GM15510 (cell line): ENCODE data around the gene HTRA3.

Experiments used
- POLR2A ChIP-seq: IDR thresholded peaks from 3 replicates; pipeline ENCODE4 v1.6.1; 2011; ENCODE audit warnings: borderline replicate concordance; ENCODE audit not compliant: insufficient read length; ENCODE audit errors: extremely low read depth

The HTRA3 gene

DNA sequence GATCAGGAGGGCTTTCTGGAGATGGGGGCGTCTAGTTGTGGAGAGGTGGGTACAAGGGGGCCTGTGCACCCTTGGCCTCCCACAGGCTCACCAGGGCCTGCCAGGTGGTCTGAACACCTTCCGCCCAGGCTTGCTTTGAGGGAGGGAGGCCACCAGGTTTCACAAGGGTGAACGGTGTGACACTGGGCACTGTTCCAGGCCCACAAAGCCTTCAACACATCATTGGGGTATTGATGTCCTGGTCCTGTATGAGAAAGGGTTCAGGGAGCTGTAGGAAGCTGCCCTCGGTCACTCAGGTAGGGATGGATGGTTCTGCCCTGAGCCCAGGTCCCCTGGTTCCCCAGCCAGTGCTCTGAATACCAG lies 6.0 kb downstream of the HTRA3 start:
- no peak for TF ChIP-seq POLR2A

DNA sequence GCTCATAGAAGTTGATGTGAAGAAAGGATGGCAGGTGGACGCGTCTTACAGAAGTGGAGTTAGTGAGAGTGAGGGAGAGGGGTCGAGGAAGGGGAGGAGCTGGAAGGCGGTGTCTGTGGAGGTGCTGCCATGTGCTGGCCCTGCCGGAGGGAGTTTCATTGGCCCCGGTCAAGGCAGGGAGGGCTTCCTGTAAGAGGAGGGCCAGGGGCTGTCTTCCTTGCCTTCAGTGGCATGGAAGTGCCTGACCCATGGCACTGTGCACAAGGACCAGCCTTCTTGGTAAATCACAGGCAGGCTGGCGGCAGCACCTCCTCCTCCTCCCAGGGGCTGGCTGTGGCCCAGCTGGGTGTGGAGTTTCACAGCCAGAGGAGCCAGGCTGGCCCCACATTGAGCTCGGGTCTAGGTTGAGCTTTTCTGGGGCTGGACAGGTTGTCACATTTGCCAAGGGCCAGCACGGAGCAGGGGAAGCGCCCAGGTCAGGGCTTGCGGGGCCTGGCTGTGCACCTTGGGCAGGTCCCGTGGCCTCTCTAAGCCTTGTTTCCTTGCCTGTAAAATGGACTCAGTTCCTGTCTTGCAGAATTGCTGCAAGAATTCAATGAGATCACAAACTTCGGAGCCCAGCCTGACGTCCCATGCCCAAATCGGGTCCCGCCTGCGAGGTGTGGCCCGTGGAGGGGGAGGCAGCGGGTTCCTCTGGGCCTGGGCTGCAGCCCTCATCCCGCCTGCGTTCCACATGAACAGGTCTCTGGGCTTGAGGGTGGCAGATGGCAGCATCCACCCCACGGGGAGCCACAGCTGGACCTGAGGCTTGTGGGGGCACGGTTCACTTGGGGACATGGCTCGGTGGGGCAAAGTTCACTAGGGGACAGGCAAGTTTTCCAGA lies 7.0 kb downstream of the HTRA3 start:
- no peak for TF ChIP-seq POLR2A

DNA sequence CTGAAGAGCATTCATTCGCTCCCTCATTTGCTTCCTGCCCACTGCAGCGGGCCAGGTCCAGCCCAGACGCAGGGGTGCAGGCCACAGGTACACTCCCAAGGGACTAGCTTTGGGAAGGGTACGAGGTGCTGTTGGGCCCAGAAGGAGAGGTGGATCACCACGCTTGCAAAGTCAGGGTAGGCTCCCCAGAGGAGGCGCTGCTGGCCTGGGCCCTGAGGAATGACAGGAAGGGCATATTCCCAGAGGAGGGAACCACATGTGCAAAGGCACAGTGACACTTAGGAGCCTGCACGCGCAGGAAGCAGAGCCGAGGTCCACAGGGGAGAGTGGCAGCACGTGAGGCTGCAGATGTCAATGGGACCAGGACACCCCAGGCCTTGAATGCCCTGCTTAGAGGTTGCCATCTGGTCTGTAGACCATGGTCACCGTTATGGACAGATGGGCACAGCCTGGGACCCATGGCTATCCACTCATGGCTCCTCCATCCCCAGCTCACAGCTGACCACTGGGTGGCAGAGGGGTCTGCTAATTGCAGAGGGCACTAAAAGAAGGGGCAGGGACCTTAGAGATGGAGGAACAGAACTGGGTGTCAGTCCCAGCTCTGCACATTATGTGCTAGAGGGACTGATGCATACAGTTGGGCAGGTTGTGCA lies 7.9 kb downstream of the HTRA3 start:
- TF ChIP-seq POLR2A, result no peak

DNA sequence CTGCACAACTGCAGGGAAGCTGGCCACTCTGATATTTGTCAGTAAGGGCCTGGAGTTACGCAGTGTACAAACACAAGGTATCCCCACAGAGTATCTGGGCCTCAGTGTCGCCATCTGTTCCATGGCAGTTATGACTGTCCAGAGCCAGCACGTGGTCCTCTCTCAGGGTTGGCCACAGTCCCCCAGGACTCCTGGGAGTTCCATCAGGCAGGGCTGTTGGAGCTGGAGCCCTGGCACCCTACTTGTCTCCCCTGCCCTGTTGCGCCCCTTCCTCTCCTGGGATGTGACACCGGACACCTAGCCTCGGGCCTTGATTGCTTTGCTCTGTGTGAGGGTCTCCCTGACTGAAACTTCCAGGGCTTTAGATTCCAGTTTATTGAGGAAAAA lies 8.4 kb downstream of the HTRA3 start:
- TF ChIP-seq POLR2A, result no peak

DNA sequence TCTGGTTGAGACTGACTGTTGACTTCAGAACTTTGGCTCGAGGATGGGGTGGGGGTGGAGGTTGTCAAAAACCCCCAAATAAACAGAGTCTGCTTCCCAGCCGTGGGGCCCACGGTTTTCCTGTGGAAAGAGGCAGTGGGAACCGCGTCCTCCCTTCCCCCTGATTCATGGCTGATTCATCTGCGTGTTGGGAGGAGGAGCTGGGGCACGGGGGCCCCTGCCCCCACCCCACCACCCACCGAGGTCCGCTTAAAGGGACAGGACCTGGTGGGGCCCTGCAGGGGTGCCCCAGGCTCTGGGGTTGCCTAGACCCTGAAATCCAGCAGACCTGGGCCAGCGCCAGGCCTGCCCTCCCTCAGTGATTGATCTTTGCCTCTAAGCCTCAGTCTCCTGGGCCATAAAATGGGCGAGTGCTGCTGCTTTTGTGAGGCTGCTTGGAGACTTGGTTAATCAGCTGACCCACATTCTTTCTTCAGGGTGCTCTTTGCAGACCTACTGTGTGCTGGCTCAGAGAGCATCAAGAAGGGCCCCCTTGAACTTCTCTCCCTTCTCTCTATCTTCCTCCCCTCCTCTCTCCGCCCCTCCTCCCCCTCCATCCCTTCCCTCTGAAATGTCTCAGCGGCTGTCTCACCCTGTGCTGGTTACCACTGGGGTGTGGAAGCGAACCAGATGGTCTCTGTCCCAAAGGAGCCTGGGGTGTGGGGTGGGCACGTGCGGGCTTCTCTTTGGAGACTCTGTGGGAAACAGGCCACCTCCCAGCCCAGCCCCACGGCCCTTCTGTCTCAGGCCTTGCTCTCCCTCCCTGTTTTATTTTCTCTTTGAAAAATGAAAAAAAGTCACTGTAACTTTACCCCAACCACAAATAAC lies 9.1 kb downstream of the HTRA3 start:
- TF ChIP-seq POLR2A, result no peak

DNA sequence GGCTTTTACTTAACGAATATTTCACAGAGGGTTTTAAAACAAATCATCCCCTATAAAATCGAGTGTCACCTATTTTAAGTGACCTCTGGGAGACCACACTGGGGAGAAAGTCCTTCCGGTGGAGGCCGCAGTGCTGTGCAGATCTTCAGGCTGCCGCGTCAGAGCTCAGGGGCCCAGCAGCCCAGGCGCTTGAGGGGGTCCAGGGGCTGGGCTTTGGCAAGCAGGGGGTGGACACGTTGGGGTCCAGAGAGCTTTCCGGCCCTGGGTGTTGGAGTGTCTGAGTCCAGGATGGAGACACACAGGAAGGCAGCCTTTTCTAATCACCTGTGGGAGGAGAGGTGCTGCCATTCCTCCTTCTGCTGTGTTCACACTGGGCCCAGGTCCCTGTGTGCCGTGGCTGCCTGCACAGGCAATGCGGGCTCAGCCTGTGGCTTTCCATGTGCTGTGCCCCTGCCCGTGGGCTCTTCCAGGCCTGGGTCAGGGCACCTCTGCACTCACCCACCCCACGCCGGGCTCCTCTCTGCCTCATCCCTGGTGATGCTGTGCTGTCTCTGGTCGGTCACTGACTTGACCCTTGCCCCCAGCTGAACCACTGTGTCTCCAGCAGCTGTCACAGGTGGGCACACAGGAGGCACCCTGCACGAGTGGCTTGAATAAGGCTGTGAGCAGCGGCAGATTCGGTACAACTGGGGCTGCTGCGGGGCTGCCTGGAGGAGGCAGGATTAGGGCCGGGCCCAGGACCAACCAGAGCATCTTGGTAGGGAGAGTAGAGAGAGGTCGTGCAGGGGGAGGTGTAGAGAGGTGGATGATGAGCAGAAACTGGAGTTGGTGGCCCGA lies 10.0 kb downstream of the HTRA3 start:
- TF ChIP-seq POLR2A, result no peak

- TF ChIP-seq POLR2A, result no peak
Observed at GRCh38 chr4:8280158-8280875, 10.8 kb downstream of the HTRA3 start.

DNA sequence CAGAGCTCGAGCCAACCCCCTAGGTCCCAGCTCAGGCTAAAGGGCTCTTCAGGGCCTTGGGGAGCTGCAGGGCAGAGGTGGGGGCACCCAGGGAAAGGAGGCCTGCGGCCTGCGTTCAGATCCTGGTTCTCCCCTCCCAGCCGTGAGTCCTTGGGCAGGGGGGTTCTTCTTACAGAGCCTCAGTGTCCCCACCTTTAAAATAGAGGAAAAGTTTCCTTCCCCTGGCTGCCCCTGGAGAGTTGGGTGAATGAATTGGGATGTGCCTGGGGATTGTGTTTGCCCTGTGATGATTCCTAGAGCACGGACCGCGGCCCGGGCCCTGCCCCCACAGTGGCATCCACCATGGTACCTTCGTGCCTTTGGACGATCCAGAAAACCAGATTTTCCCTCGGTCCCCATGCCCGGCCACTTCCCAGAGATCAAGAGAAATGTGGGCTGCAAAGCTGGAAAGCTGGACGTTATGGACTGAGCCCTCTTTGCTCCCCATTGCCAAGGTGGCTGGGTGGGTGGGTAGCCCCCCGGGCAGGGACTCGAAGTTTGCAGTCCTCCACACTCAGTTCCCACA lies 11.4 kb downstream of the HTRA3 start:
- no peak for TF ChIP-seq POLR2A

- no peak for TF ChIP-seq POLR2A
Observed at GRCh38 chr4:8281519-8282133, 12.1 kb downstream of the HTRA3 start.

DNA sequence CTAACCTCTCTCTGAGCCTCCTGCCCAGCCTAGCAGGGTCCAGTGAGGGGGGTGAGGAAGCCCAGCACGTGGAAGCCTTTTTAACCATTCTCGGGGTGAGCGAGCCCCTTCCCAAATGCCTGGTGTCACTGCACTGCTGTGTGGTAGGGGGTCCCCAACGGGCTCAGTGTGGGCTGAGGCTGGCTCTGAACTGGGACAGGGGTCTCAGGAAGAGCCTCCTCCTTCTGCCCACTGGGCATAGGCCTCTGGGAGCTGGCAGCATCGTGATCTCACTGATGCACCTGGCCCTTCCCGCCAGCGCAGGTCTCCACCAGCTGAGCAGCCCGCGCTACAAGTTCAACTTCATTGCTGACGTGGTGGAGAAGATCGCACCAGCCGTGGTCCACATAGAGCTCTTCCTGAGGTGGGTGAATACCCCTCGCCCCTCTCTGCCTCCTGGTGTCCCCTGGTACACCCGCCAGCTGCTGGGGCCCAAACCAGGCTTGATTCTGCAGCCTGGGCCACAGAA lies 12.6 kb downstream of the HTRA3 start:
- TF ChIP-seq POLR2A, result no peak

DNA sequence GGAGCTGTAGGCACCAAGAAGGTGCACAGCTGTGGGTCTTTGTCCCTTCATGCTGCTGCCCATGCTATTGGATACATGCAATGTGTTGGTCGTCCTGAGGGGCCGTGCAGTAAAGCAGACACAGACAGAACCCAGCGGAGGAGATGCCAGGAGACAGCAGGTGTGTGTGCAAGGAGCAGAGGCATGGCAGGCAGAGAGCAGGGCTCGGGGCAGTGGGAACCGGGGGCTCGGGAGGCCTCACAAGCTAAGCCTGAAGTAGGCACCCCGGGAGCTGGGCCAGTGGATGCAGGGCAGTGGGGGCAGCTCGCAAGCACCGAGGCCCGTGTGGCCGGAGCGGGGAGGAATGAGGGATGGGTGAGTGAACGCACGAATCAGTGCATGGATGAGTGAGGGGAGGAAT lies 13.2 kb downstream of the HTRA3 start:
- TF ChIP-seq POLR2A, result no peak

DNA sequence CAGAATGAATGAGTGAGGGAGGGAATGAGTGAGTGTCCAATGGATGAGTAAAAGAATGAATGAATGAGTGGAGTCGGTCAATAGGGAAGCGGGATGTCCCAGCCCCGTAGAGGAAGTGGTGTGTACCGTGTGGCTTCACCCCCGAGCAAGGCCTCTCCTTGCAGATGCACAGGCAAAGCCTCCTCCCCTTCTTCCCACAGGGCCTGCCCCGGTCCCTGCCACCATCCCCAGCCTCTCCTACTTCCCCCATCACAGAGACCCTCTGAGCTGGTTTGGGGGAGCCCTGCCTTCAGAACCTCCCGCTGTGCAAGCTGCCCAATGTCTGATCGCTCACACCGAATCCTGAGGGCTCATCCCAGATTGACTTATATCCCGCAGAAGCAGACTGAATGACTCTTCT lies 13.6 kb downstream of the HTRA3 start:
- no peak for TF ChIP-seq POLR2A

DNA sequence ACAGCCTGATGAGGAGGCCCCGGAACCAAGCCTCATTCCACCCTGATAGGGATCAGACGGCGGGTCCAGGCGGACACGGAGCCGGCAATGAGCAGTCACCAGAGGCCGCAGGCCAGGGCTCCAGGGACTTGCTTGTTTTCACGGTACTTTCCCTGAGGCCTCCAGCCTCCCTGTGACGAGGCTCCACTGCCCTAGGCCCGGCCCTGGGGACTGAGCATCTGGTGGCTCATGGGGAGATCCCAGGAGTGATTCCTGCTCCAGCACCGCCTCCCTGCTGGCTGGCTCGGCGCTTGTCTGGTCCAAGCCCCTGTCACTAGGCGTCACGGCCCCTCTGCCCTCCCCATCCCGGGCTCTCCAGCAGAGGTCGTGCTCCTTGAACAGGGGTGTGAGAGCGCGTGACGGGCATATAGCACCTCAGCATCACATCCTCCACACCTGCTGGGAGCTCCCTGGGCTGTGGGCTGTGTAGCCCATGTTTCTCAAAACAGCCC lies 14.1 kb downstream of the HTRA3 start:
- TF ChIP-seq POLR2A, result no peak
